ENCODE measurements around the gene NTM.

DNA sequence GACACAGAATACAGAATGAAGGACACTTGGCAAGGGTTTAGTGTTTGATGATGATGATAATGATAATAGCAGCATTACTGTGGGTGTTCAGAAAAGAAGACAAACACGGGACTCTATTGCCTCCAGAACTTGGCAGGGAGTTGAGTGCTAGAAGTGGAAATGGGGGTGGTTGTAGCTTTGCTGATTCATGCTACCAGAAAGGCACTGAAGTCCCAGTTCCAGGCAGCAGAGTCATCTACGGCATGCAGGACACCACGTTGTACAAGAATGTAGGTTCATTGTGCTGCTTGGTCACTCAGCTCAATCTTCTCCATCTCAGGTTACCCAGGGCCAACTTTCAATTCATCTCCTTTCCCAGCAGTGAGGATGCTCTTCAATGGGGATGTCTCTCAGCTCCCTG lies 115.7 kb downstream of the NTM start:
- TF ChIP-seq EZH2 (IDR thresholded peaks at IDR 0.05) (no peak), POLR2AphosphoS5 (IDR thresholded peaks at IDR 0.05; ENCODE audit: borderline replicate concordance, low read depth, low read length) (no peak)
